Vagina (tissue), 2 donors: ENCODE results near the gene OXNAD1.

ENCODE experiments used
- POLR2A ChIP-seq, 2 donors: fragments of 450-650 bp; IDR thresholded peaks; one replicate each; pipeline ENCODE4 v1.6.1; 2017; ENCODE audit warnings: antibody characterized with exemption in 2 of 2, mild to moderate bottlenecking in 2 of 2, moderate library complexity in 2 of 2
- POLR2AphosphoS5 ChIP-seq, 2 donors: sonication (generic); formaldehyde crosslinking; IDR thresholded peaks; one replicate each; pipeline ENCODE4 v1.9.0; 2017; ENCODE audit warnings: antibody characterized with exemption in 2 of 2, mild to moderate bottlenecking in 2 of 2, low read depth in 1 of 2; ENCODE audit not compliant: insufficient read depth in 1 of 2
- TF ChIP-seq, protein P1 (sequence below), 3 experiments: fragments of 450-650 bp in 2 of 3; fragments of 200-600 bp in 1 of 3; sonication (generic) in 1 of 3; IDR thresholded peaks; one replicate each; pipeline ENCODE4 v1.5.1; 2017 to 2019; ENCODE audit warnings: antibody characterized with exemption in 3 of 3, mild to moderate bottlenecking in 2 of 3, moderate library complexity in 2 of 3

GRCh38 chr3:16255326-16255725 is 9.7 kb upstream of the OXNAD1 start:
- TF ChIP-seq, protein P1, sequence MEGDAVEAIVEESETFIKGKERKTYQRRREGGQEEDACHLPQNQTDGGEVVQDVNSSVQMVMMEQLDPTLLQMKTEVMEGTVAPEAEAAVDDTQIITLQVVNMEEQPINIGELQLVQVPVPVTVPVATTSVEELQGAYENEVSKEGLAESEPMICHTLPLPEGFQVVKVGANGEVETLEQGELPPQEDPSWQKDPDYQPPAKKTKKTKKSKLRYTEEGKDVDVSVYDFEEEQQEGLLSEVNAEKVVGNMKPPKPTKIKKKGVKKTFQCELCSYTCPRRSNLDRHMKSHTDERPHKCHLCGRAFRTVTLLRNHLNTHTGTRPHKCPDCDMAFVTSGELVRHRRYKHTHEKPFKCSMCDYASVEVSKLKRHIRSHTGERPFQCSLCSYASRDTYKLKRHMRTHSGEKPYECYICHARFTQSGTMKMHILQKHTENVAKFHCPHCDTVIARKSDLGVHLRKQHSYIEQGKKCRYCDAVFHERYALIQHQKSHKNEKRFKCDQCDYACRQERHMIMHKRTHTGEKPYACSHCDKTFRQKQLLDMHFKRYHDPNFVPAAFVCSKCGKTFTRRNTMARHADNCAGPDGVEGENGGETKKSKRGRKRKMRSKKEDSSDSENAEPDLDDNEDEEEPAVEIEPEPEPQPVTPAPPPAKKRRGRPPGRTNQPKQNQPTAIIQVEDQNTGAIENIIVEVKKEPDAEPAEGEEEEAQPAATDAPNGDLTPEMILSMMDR (IDR thresholded peaks at IDR 0.05): no peak
- no peak for TF ChIP-seq POLR2A (IDR thresholded peaks at IDR 0.05)
- no peak for TF ChIP-seq POLR2AphosphoS5 (IDR thresholded peaks at IDR 0.05; ENCODE audit: insufficient read depth in 1 of 2, low read depth in 1 of 2)
